Lower leg skin (tissue), 4 donors: Measurements from ENCODE around the gene EIF2AK2. TPM values are rescaled to one million over a fixed set of nuclear protein-coding genes. Genes with fewer than 3 reads are reported as not detected.
"Not testable (repeated sequence)": the region's sequence is repeated elsewhere in the genome, so short reads cannot be mapped to it uniquely, and the experiment has no call there.

Experiments
- DNase-seq, 2 donors: peaks; one replicate each; pipeline ENCODE4 v3.0.0-alpha.2; 2019; ENCODE audit warnings: low spot score in 2 of 2
- H3K4me3 ChIP-seq: fragments of 200-600 bp; sonication (generic); 2 replicates; pipeline ENCODE4 v1.5.1; 2017; ENCODE audit warnings: mild to moderate bottlenecking, low read depth; ENCODE audit not compliant: poor library complexity, severe bottlenecking
- CTCF ChIP-seq, 3 donors: fragments of 450-650 bp; IDR thresholded peaks; one replicate each; pipeline ENCODE4 v1.5.1; 2016; ENCODE audit warnings: antibody characterized with exemption in 3 of 3, mild to moderate bottlenecking in 3 of 3, moderate library complexity in 2 of 3
- POLR2A ChIP-seq, 2 donors: fragments of 450-650 bp; IDR thresholded peaks; one replicate each; pipeline ENCODE4 v1.6.1; 2016 to 2017; ENCODE audit warnings: antibody characterized with exemption in 2 of 2, mild to moderate bottlenecking in 1 of 2, moderate library complexity in 1 of 2
- WGBS, 2 donors: methylation state at CpG; one replicate each; pipeline ENCODE4 v1.1.5; 2018; 5-methylcytosine and 5-hydroxymethylcytosine counted together
- intact Hi-C: fragments of 100-400 bp; cut with DNase I; formaldehyde crosslinking; loops from one replicate; pipeline ENCODE4 v1.15.0; 2023; ENCODE audit warnings: low total_unique reads
- total RNA-seq, 4 donors: library from RNA; depleted of rRNA; stranded (reverse); fragments of >200 nt; gene quantifications; one replicate each; pipeline ENCODE4 v1.1.0, GENCODE V29; 2016

The EIF2AK2 gene
- 10 to 100 TPM in 1 of 4 donors, 1 to 10 TPM in 3; 5.3 to 10.7 (median 7.4) TPM for total RNA-seq

GRCh38 chr2:37156857-37157714, at the start of gene EIF2AK2:
Gene EIF2AK2 (minus strand): TSS chr2:37156980. CDS start chr2:37147806, 9,174 bp downstream.
- peak; percentile 72 to 96 for DNase-seq
- H3K4me3 ChIP-seq, result peak within 1 kb of the TSS; percentile 77
- TF ChIP-seq CTCF (IDR thresholded peaks at IDR 0.05) (no peak), POLR2A (IDR thresholded peaks at IDR 0.05) (no peak)
- intact Hi-C loops, result no loop called here
- 14 to 31% methylated on average over 13 to 26 of the region's 55 CpGs for WGBS, 2 donors

- intact Hi-C loops, result no loop called here
- 92 to 97% methylated on average over 5 of the region's 5 CpGs for WGBS, 2 donors
- no peak for TF ChIP-seq CTCF (IDR thresholded peaks at IDR 0.05)
- TF ChIP-seq POLR2A (IDR thresholded peaks at IDR 0.05), result no peak
- no peak overlapping the region for H3K4me3 ChIP-seq
- no peak for DNase-seq
Measured at GRCh38 chr2:37205689-37206341, 49.0 kb upstream of the EIF2AK2 start.

GRCh38 chr2:37205071-37205661, 48.4 kb upstream of the EIF2AK2 start:
- intact Hi-C loops, H3K4me3 ChIP-seq, DNase-seq: not testable (repeated sequence)
- 83 to 86% methylated on average over 8 of the region's 8 CpGs for WGBS, 2 donors

- WGBS, 2 donors, result 92 to 94% methylated on average over 2 of the region's 2 CpGs
- intact Hi-C loops, result no loop called here
- H3K4me3 ChIP-seq, result no peak overlapping the region
- TF ChIP-seq CTCF (IDR thresholded peaks at IDR 0.05) (no peak), POLR2A (IDR thresholded peaks at IDR 0.05) (no peak)
- no peak for DNase-seq
Measured at GRCh38 chr2:37203708-37204107, 46.9 kb upstream of the EIF2AK2 start.

GRCh38 chr2:37201766-37202165, 45.0 kb upstream of the EIF2AK2 start:
- 83 to 85% methylated on average over 1 of the region's 1 CpG for WGBS, 2 donors
- intact Hi-C loops, result no loop called here
- no peak for TF ChIP-seq CTCF (IDR thresholded peaks at IDR 0.05)
- TF ChIP-seq POLR2A (IDR thresholded peaks at IDR 0.05), result no peak
- no peak overlapping the region for H3K4me3 ChIP-seq
- no peak for DNase-seq

GRCh38 chr2:37201208-37201607, 44.4 kb upstream of the EIF2AK2 start:
- no peak for TF ChIP-seq POLR2A (IDR thresholded peaks at IDR 0.05)
- TF ChIP-seq CTCF (IDR thresholded peaks at IDR 0.05), result no peak
- H3K4me3 ChIP-seq, result no peak overlapping the region
- intact Hi-C loops, result no loop called here
- no peak for DNase-seq
- WGBS, 2 donors, result 56 to 67% methylated on average over 1 of the region's 1 CpG
